Glomerular visceral epithelial cell (primary cell): Measurements from ENCODE around the gene IL37.

Experiments
- DNase-seq: peaks from one replicate; pipeline ENCODE4 v3.0.0-alpha.2; 2016; ENCODE audit errors: extremely low spot score

Gene IL37

GRCh38 chr2:112960230-112960825 is 49.4 kb downstream of the IL37 start:
- no peak for DNase-seq

DNA sequence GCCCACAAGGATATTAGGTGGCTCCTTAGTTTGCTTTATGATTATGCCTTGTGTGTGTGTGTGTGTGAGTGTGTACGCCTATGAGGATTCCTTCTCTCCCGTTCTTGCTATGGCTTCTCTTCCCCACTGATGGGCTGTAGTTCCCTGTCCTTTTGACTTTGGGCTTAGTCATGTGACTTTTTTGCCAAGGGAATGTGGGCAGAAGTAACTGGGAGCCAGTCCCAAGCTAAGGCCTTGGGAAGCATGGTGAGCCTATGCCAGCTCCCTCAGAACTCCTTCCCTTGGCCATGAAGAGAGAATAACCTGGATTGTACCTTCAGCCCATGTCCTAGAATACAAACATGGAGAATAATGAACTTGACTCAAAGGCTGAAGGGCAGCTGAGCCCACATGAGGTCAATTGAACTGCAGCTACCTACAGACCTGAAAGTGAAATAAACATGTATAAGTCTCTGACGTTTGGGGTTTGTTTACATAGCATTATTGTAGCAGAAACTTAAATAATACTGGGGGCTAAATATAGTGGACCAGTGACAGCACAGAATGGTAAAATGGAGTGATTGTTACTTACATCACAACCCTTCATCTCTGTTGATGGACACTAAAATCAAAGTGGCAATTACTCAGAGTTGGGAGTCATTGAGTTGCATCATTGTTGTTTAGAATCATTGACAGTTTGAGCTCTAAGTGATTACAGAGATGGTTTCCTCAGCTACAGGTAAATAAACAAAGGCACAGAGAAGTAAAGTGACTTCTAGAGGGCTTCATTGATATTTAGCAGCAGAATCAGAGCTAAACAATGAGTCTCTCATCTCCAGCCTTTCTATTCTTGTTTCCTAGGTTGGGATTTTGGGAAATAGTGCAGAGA is 51.6 kb downstream of the IL37 start:
- no peak for DNase-seq

- DNase-seq, result no peak
Observed at GRCh38 chr2:112967023-112967422, 56.1 kb downstream of the IL37 start.
